ENCODE data around the gene RBM45. TPM values are rescaled to one million over a fixed set of nuclear protein-coding genes. Genes with fewer than 3 reads are reported as not detected.

RBM45 gene
- total RNA-seq, 2 experiments from 2014 or later = 13.2 to 18.1 TPM

GRCh38 chr2:178082408-178083045 is 29.7 kb upstream of the RBM45 start:
- Histone ChIP-seq H3K9me3 (ENCODE audit: low read length) (no peaks in the 10 kb centered on the region), H3K36me3 (ENCODE audit: insufficient read depth, low read length) (no peaks in the 10 kb centered on the region), H3K4me1 (ENCODE audit: insufficient read depth, low read length, poor library complexity, severe bottlenecking) (no peaks in the 10 kb centered on the region), H3K27ac (ENCODE audit: low read depth, low read length, poor library complexity, severe bottlenecking) (no peak overlapping the region), H3K9me2 (ENCODE audit: insufficient read depth, low read length) (no peaks in the 10 kb centered on the region), H2AFZ (ENCODE audit: low read length) (no peak overlapping the region), H3K4me2 (ENCODE audit: low read length) (no peak overlapping the region), H3K4me3 (ENCODE audit: low read depth, low read length, poor library complexity, severe bottlenecking) (no peak overlapping the region), H4K20me1 (ENCODE audit: insufficient read depth, low read length) (no peaks in the 10 kb centered on the region), H3K79me2 (ENCODE audit: insufficient read depth, low read depth, low read length) (no peaks in the 10 kb centered on the region)
- no peak for DNase-seq (ENCODE audit: low spot score)
- CTCF ChIA-PET (ENCODE audit: unreplicated experiment) = no interaction called here
- intact Hi-C loops (cut with micrococcal nuclease; ENCODE audit: unreplicated experiment) = no loop called here
- TF ChIP-seq CTCF (conservative IDR thresholded peaks at IDR 0.05; ENCODE audit: low read length) = no peak
- BruUV-seq (replicated peaks) = no TSS peak
- POLR2A ChIA-PET = no interaction called here

GRCh38 chr2:178084273-178084672 is 28.0 kb upstream of the RBM45 start:
- Histone ChIP-seq H3K9me2 (ENCODE audit: insufficient read depth, low read length) (no peaks in the 10 kb centered on the region), H3K9me3 (ENCODE audit: low read length) (no peaks in the 10 kb centered on the region), H4K20me1 (ENCODE audit: insufficient read depth, low read length) (no peaks in the 10 kb centered on the region), H3K36me3 (ENCODE audit: insufficient read depth, low read length) (no peaks in the 10 kb centered on the region), H3K27ac (ENCODE audit: low read depth, low read length, poor library complexity, severe bottlenecking) (no peak overlapping the region), H3K4me3 (ENCODE audit: low read depth, low read length, poor library complexity, severe bottlenecking) (no peak overlapping the region), H3K79me2 (ENCODE audit: insufficient read depth, low read depth, low read length) (no peaks in the 10 kb centered on the region), H3K4me1 (ENCODE audit: insufficient read depth, low read length, poor library complexity, severe bottlenecking) (no peaks in the 10 kb centered on the region), H3K4me2 (ENCODE audit: low read length) (no peak overlapping the region), H2AFZ (ENCODE audit: low read length) (no peak overlapping the region)
- ChIA-PET POLR2A (interaction anchor here (0.5 to 0.9 kb wide), 2 partner anchors 9 to 212 kb away, joined by 3 read pairs; no protein-coding TSS in a partner anchor), CTCF (ENCODE audit: unreplicated experiment) (interaction anchor here (0.7 kb wide), 1 partner anchor 195 kb away, joined by 3 read pairs; no protein-coding TSS in a partner anchor)
- intact Hi-C loops (cut with micrococcal nuclease; ENCODE audit: unreplicated experiment) = no loop called here
- no TSS peak for BruUV-seq (replicated peaks)
- no peak for DNase-seq (ENCODE audit: low spot score)
- TF ChIP-seq CTCF (conservative IDR thresholded peaks at IDR 0.05; ENCODE audit: low read length) (no peak), EZH2phosphoT487 (IDR thresholded peaks at IDR 0.05; ENCODE audit: borderline replicate concordance, low read depth, low read length) (no peak)

GRCh38 chr2:178088774-178089270 is 23.4 kb upstream of the RBM45 start:
- Histone ChIP-seq H3K36me3 (ENCODE audit: insufficient read depth, low read length) (no peaks in the 10 kb centered on the region), H3K4me2 (ENCODE audit: low read length) (no peak overlapping the region), H3K27ac (ENCODE audit: low read depth, low read length, poor library complexity, severe bottlenecking) (no peak overlapping the region), H3K4me1 (ENCODE audit: insufficient read depth, low read length, poor library complexity, severe bottlenecking) (no peaks in the 10 kb centered on the region), H3K4me3 (ENCODE audit: low read depth, low read length, poor library complexity, severe bottlenecking) (no peak overlapping the region), H3K9me2 (ENCODE audit: insufficient read depth, low read length) (no peaks in the 10 kb centered on the region), H2AFZ (ENCODE audit: low read length) (no peak overlapping the region), H3K79me2 (ENCODE audit: insufficient read depth, low read depth, low read length) (no peaks in the 10 kb centered on the region), H4K20me1 (ENCODE audit: insufficient read depth, low read length) (no peaks in the 10 kb centered on the region), H3K9me3 (ENCODE audit: low read length) (no peaks in the 10 kb centered on the region)
- DNase-seq (ENCODE audit: low spot score) = no peak
- ChIA-PET POLR2A (interaction anchor here (1.2 kb wide), 1 partner anchor 13 kb away, joined by 3 read pairs; no protein-coding TSS in a partner anchor), CTCF (ENCODE audit: unreplicated experiment) (no interaction called here)
- intact Hi-C loops (cut with micrococcal nuclease; ENCODE audit: unreplicated experiment) = no loop called here
- BruUV-seq (replicated peaks) = no TSS peak
- no peak for TF ChIP-seq EZH2phosphoT487 (IDR thresholded peaks at IDR 0.05; ENCODE audit: borderline replicate concordance, low read depth, low read length)
- TF ChIP-seq CTCF (conservative IDR thresholded peaks at IDR 0.05; ENCODE audit: low read length) = no peak

Measured in OCI-LY7 (cell line).